HG03045 (cell line): ENCODE data around the gene TMEM132D.
"Not testable (repeated sequence)": the region's sequence is repeated elsewhere in the genome, so short reads cannot be mapped to it uniquely, and the experiment has no call there.

ENCODE experiments used
- ATAC-seq: cut with Tn5 transposase; IDR thresholded peaks from one replicate; pipeline ENCODE4 v1.9.1; 2021; ENCODE audit warnings: mild to moderate bottlenecking, moderate library complexity; ENCODE audit not compliant: unreplicated experiment

The TMEM132D gene

GRCh38 chr12:129201029-129201428, 702.8 kb downstream of the TMEM132D start:
- ATAC-seq, result no peak

- no peak for ATAC-seq
Measured at GRCh38 chr12:129200576-129200975, 703.2 kb downstream of the TMEM132D start.

- ATAC-seq, result no peak
Measured at GRCh38 chr12:129196927-129197326, 706.9 kb downstream of the TMEM132D start.

GRCh38 chr12:129195081-129195480, 708.7 kb downstream of the TMEM132D start:
- ATAC-seq, result no peak

GRCh38 chr12:129193263-129193871, 710.5 kb downstream of the TMEM132D start:
- no peak for ATAC-seq

GRCh38 chr12:129190827-129191226, 713.0 kb downstream of the TMEM132D start:
- ATAC-seq, result no peak

GRCh38 chr12:129189879-129190278, 713.9 kb downstream of the TMEM132D start:
- not testable (repeated sequence) for ATAC-seq

- ATAC-seq, result no peak
Measured at GRCh38 chr12:129186952-129187351, 716.9 kb downstream of the TMEM132D start.

GRCh38 chr12:129185855-129186254, 718.0 kb downstream of the TMEM132D start:
- no peak for ATAC-seq

GRCh38 chr12:129184127-129184928, 719.5 kb downstream of the TMEM132D start:
- ATAC-seq, result no peak

- ATAC-seq, result no peak
Measured at GRCh38 chr12:129179941-129180553, 723.8 kb downstream of the TMEM132D start.

GRCh38 chr12:129169928-129170327, 733.9 kb downstream of the TMEM132D start:
- no peak for ATAC-seq

- ATAC-seq, result no peak
Measured at GRCh38 chr12:129163861-129164260, 740.0 kb downstream of the TMEM132D start.

GRCh38 chr12:129163461-129163860, 740.4 kb downstream of the TMEM132D start:
- no peak for ATAC-seq

- no peak for ATAC-seq
Measured at GRCh38 chr12:129162805-129163204, 741.0 kb downstream of the TMEM132D start.

- ATAC-seq, result no peak
Measured at GRCh38 chr12:129161511-129161910, 742.3 kb downstream of the TMEM132D start.

- ATAC-seq, result no peak
Measured at GRCh38 chr12:129160282-129160681, 743.5 kb downstream of the TMEM132D start.

GRCh38 chr12:129152351-129153104, 751.3 kb downstream of the TMEM132D start:
- ATAC-seq, result no peak

- no peak for ATAC-seq
Measured at GRCh38 chr12:129150721-129151120, 753.1 kb downstream of the TMEM132D start.

GRCh38 chr12:129145381-129145780, 758.4 kb downstream of the TMEM132D start:
- no peak for ATAC-seq

- no peak for ATAC-seq
Measured at GRCh38 chr12:129138776-129139175, 765.0 kb downstream of the TMEM132D start.
